Ectodermal cell (in vitro differentiated cells): ENCODE results near the gene SLC25A11.
A peak's percentile ranks its signal among the peaks of the same experiment; 100 is the strongest.

Source experiments
- H3K27ac ChIP-seq: 2 replicates; pipeline ENCODE4 v1.7.0; 2013; ENCODE audit warnings: mild to moderate bottlenecking, low read depth, low read length; ENCODE audit not compliant: insufficient read depth, poor library complexity, severe bottlenecking
- H3K27me3 ChIP-seq: 2 replicates; pipeline ENCODE4 v1.7.0; 2013; ENCODE audit warnings: mild to moderate bottlenecking, low read length; ENCODE audit not compliant: insufficient read depth, control insufficient read depth, poor library complexity, severe bottlenecking
- H3K36me3 ChIP-seq: one replicate; pipeline ENCODE4 v1.7.0; 2013; ENCODE audit warnings: low read length; ENCODE audit not compliant: control insufficient read depth, insufficient read depth
- H3K4me1 ChIP-seq: one replicate; pipeline ENCODE4 v1.7.0; 2013; ENCODE audit warnings: low read length; ENCODE audit not compliant: control insufficient read depth, insufficient read depth
- H3K4me3 ChIP-seq: 2 replicates; pipeline ENCODE4 v1.7.0; 2013; ENCODE audit warnings: low read depth, low read length, control low read depth; ENCODE audit not compliant: insufficient read depth
- H3K9me3 ChIP-seq: 2 replicates; pipeline ENCODE4 v1.7.0; 2013; ENCODE audit warnings: mild to moderate bottlenecking, low read length, moderate library complexity; ENCODE audit not compliant: control insufficient read depth
- WGBS, 2 experiments: methylation state at CpG; one replicate each; pipeline ENCODE4 v1.1.7; 2013; ENCODE audit warnings: missing lambda C conversion rate in 2 of 2; 5-methylcytosine and 5-hydroxymethylcytosine counted together

SLC25A11 gene

GRCh38 chr17:4966844-4967538, 27.1 kb upstream of the SLC25A11 start:
- H3K4me1 ChIP-seq: no peaks in the 10 kb centered on the region
- H3K27ac ChIP-seq: peak overlapping the region; percentile 90
- no peaks in the 10 kb centered on the region for H3K27me3 ChIP-seq
- no peaks in the 10 kb centered on the region for H3K36me3 ChIP-seq
- peak overlapping the region; percentile 81 for H3K4me3 ChIP-seq
- WGBS, 2 experiments: 3 to 7% methylated on average over 42 of the region's 42 CpGs
- no peaks in the 10 kb centered on the region for H3K9me3 ChIP-seq

GRCh38 chr17:4965311-4965986, 25.6 kb upstream of the SLC25A11 start:
- Histone ChIP-seq H3K27me3 (no peaks in the 10 kb centered on the region), H3K36me3 (no peaks in the 10 kb centered on the region), H3K9me3 (no peaks in the 10 kb centered on the region), H3K4me3 (no peak overlapping the region), H3K4me1 (no peaks in the 10 kb centered on the region), H3K27ac (no peak overlapping the region)
- WGBS, 2 experiments: 95 to 96% methylated on average over 13 to 15 of the region's 15 CpGs

- Histone ChIP-seq H3K9me3 (no peaks in the 10 kb centered on the region), H3K36me3 (peaks cover 7% of the 10 kb centered on the region), H3K27ac (no peak overlapping the region), H3K4me3 (no peak overlapping the region), H3K4me1 (no peaks in the 10 kb centered on the region), H3K27me3 (no peaks in the 10 kb centered on the region)
- 71 to 77% methylated on average over 9 of the region's 9 CpGs for WGBS, 2 experiments
Observed at GRCh38 chr17:4960279-4960922, 20.6 kb upstream of the SLC25A11 start.

- H3K27me3 ChIP-seq: no peaks in the 10 kb centered on the region
- WGBS, 2 experiments: 93 to 94% methylated on average over 18 of the region's 18 CpGs
- H3K27ac ChIP-seq: no peak overlapping the region
- no peaks in the 10 kb centered on the region for H3K4me1 ChIP-seq
- H3K9me3 ChIP-seq: no peaks in the 10 kb centered on the region
- no peak overlapping the region for H3K4me3 ChIP-seq
- H3K36me3 ChIP-seq: peaks cover 7% of the 10 kb centered on the region
Observed at GRCh38 chr17:4959261-4959965, 19.6 kb upstream of the SLC25A11 start.

GRCh38 chr17:4958102-4958501, 18.3 kb upstream of the SLC25A11 start:
- WGBS, 2 experiments: 91 to 93% methylated on average over 3 of the region's 3 CpGs
- H3K4me3 ChIP-seq: no peak overlapping the region
- peaks cover 3% of the 10 kb centered on the region for H3K4me1 ChIP-seq
- H3K9me3 ChIP-seq: no peaks in the 10 kb centered on the region
- H3K27me3 ChIP-seq: no peaks in the 10 kb centered on the region
- H3K27ac ChIP-seq: no peak overlapping the region
- peaks cover 7% of the 10 kb centered on the region for H3K36me3 ChIP-seq

GRCh38 chr17:4956493-4957061, 16.7 kb upstream of the SLC25A11 start:
- Histone ChIP-seq H3K36me3 (peaks cover 7% of the 10 kb centered on the region), H3K9me3 (no peaks in the 10 kb centered on the region), H3K27me3 (no peaks in the 10 kb centered on the region), H3K27ac (no peak overlapping the region), H3K4me3 (no peak overlapping the region), H3K4me1 (peaks cover 10% of the 10 kb centered on the region)
- 84% methylated on average over 10 of the region's 10 CpGs for WGBS, 2 experiments

- Histone ChIP-seq H3K36me3 (peaks cover 7% of the 10 kb centered on the region), H3K4me3 (no peak overlapping the region), H3K27me3 (no peaks in the 10 kb centered on the region), H3K9me3 (no peaks in the 10 kb centered on the region), H3K4me1 (peaks cover 17% of the 10 kb centered on the region), H3K27ac (no peak overlapping the region)
- WGBS, 2 experiments: 96 to 97% methylated on average over 8 of the region's 8 CpGs
Observed at GRCh38 chr17:4955091-4955490, 15.2 kb upstream of the SLC25A11 start.

- Histone ChIP-seq H3K27ac (no peak overlapping the region), H3K27me3 (no peaks in the 10 kb centered on the region), H3K9me3 (no peaks in the 10 kb centered on the region), H3K36me3 (no peaks in the 10 kb centered on the region), H3K4me3 (no peak overlapping the region), H3K4me1 (peaks cover 17% of the 10 kb centered on the region)
- 92 to 93% methylated on average over 14 of the region's 14 CpGs for WGBS, 2 experiments
Observed at GRCh38 chr17:4953451-4953961, 13.7 kb upstream of the SLC25A11 start.

- Histone ChIP-seq H3K4me1 (peaks cover 21% of the 10 kb centered on the region), H3K4me3 (peak overlapping the region; percentile 97), H3K27ac (no peak overlapping the region)
Observed at GRCh38 chr17:4951486-4951885, 11.6 kb upstream of the SLC25A11 start.

More at GRCh38 chr17:4951486-4951885, 11.6 kb upstream of the SLC25A11 start:
- H3K9me3 ChIP-seq: no peaks in the 10 kb centered on the region
- WGBS, 2 experiments: 76 to 78% methylated on average over 3 of the region's 3 CpGs
- no peaks in the 10 kb centered on the region for H3K36me3 ChIP-seq
- H3K27me3 ChIP-seq: no peaks in the 10 kb centered on the region
